Measurements from ENCODE around the gene TRIO. TPM values are rescaled to one million over a fixed set of nuclear protein-coding genes. Genes with fewer than 3 reads are reported as not detected.

The TRIO gene
- total and polyA plus RNA-seq, 2 of the 8 experiments (the other 6 are each of a cell fraction or from before 2014, with no cell fraction given), result 35.1 to 69.1 TPM

DNA sequence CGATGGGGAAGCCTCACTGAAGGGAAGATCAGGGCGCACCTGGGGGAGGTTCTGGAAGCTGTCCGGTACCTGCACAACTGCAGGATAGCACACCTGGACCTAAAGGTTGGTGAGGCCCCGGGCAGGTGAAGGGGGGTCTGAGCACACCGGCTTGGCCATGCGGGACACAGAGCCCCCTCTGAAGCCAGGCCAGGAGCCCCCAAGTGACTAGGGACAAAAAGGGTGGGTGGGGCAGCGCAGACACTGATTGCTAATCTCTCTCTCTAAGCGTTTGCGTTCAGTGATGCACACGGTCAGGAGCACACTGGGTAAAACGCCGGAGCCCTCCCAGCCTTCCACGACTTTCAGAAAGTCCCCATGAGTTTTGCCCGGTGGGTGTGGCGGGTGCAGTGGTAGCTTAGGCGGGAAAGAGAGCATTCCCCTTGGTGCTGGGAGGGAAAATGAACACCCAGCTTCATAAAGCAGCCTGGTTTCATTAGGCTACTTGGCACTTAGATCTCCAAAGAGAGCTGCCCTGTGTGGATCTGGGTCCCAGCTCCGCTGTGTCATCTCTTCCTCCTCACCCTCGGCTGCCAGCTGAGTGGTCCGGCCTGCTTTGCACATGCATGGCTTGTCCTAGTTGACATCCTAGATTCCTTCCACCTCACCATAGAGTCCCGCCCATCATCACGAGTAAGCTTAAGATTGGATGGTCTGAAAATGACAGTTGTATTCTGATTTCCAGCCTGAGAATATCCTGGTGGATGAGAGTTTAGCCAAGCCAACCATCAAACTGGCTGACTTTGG lies 364.2 kb downstream of the TRIO start:
- Histone ChIP-seq H4K91ac (replicated peaks; ENCODE audit: insufficient read length, low read length) (no peak overlapping the region), H3K79me1 (ENCODE audit: low read depth, low read length) (no peaks in the 10 kb centered on the region), H3K36me3 (ENCODE audit: control insufficient read depth in 2 of 4, insufficient read depth in 4 of 4, low read length in 3 of 4) (peaks cover 0 to 11% (median 5%) of the 10 kb centered on the region in 4 experiments; a peak in 6 of 8 replicates), H2AFZ (ENCODE audit: low read length) (no peak overlapping the region), H3K27me3 (replicated peaks in 1 of 4; ENCODE audit: control insufficient read depth in 3 of 4, extremely low read depth in 1 of 4, insufficient read depth in 3 of 4, low read length in 3 of 4) (no peaks in the 10 kb centered on the region), H3K23me2 (ENCODE audit: low read depth, low read length) (no peaks in the 10 kb centered on the region), H4K5ac (ENCODE audit: insufficient read length, low read depth, low read length) (no peak overlapping the region), H3K27ac (ENCODE audit: low read depth, low read length) (no peak overlapping the region), H2BK20ac (ENCODE audit: low read length) (no peak overlapping the region), H3K4me3 (ENCODE audit: extremely low read depth in 1 of 4, insufficient read depth in 2 of 4, low read depth in 3 of 4, low read length in 4 of 4) (no peak overlapping the region), H3K9ac (replicated peaks in 1 of 4; ENCODE audit: extremely low read depth in 1 of 4, low read depth in 3 of 4, low read length in 3 of 4) (no peak overlapping the region; a peak in 1 of 7 replicates), H3K56ac (replicated peaks; ENCODE audit: insufficient read length, low read depth, low read length) (no peak overlapping the region), H4K8ac (ENCODE audit: extremely low read depth, insufficient read depth, low read length) (no peak overlapping the region), H3K18ac (ENCODE audit: extremely low read depth, low read length) (no peak overlapping the region), H2BK5ac (ENCODE audit: low read depth, low read length) (no peak overlapping the region), H2BK120ac (replicated peaks; ENCODE audit: low read depth, low read length) (no peak overlapping the region), H3K14ac (ENCODE audit: insufficient read length) (no peak overlapping the region), H3K79me2 (ENCODE audit: control insufficient read depth in 1 of 2, insufficient read depth in 2 of 2, low read length in 2 of 2) (no peaks in the 10 kb centered on the region), H2BK15ac (ENCODE audit: low read length) (no peak overlapping the region), H2AK5ac (ENCODE audit: low read depth, low read length) (no peak overlapping the region), H4K20me1 (replicated peaks in 1 of 2; ENCODE audit: control insufficient read depth in 1 of 2, insufficient read depth in 2 of 2, low read length in 2 of 2) (peaks cover 0 to 1% of the 10 kb centered on the region in 2 experiments), H3K4me2 (ENCODE audit: insufficient read depth in 1 of 2, low read depth in 2 of 2, low read length in 2 of 2) (no peak overlapping the region), H3K4me1 (replicated peaks in 1 of 4; ENCODE audit: control insufficient read depth in 3 of 4, insufficient read depth in 4 of 4, low read length in 3 of 4) (no peaks in the 10 kb centered on the region; a peak in 1 of 7 replicates), H3K23ac (ENCODE audit: insufficient read length) (no peak overlapping the region), H2BK12ac (ENCODE audit: low read depth, low read length) (no peak overlapping the region), H3K4ac (replicated peaks; ENCODE audit: insufficient read length, low read depth, low read length) (no peak overlapping the region), H3K9me3 (ENCODE audit: insufficient read depth in 2 of 2, low read depth in 1 of 2, low read length in 1 of 2) (no peaks in the 10 kb centered on the region)
- FAIRE-seq (no peak), DNase-seq (ENCODE audit: low read depth in 1 of 2, low spot score in 2 of 2) (no peak)
- CTCF ChIA-PET (ENCODE audit: partially characterized antibody), result interaction anchor here (0.7 to 6.5 kb wide), 9 partner anchors 8 to 524 kb away, joined by 3 to 51 read pairs (median 4); no protein-coding TSS in a partner anchor
- 96% methylated on average over 21 of the region's 21 CpGs; no CpG with 5 or more reads in 1 of the 2 experiments for WGBS, 2 experiments (ENCODE audit: extremely low coverage in 1 of 2, insufficient coverage in 1 of 2, insufficient read length in 1 of 2, insufficient replicate concordance in 2 of 2, low coverage in 1 of 2, low lambda C conversion rate in 2 of 2, missing lambda C conversion rate in 1 of 2)
- POLR2A ChIA-PET (ENCODE audit: partially characterized antibody), result no interaction called here
- TF ChIP-seq CHD1 (IDR thresholded peaks at IDR 0.05; ENCODE audit: low read depth, low read length), result no peak
- TF ChIP-seq, protein P1, sequence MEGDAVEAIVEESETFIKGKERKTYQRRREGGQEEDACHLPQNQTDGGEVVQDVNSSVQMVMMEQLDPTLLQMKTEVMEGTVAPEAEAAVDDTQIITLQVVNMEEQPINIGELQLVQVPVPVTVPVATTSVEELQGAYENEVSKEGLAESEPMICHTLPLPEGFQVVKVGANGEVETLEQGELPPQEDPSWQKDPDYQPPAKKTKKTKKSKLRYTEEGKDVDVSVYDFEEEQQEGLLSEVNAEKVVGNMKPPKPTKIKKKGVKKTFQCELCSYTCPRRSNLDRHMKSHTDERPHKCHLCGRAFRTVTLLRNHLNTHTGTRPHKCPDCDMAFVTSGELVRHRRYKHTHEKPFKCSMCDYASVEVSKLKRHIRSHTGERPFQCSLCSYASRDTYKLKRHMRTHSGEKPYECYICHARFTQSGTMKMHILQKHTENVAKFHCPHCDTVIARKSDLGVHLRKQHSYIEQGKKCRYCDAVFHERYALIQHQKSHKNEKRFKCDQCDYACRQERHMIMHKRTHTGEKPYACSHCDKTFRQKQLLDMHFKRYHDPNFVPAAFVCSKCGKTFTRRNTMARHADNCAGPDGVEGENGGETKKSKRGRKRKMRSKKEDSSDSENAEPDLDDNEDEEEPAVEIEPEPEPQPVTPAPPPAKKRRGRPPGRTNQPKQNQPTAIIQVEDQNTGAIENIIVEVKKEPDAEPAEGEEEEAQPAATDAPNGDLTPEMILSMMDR (IDR thresholded peaks at IDR 0.05; ENCODE audit: control extremely low read depth in 1 of 3, insufficient read depth in 1 of 3, low read depth in 1 of 3, low read length in 3 of 3), result no peak
- TF ChIP-seq SP2 (IDR thresholded peaks at IDR 0.05; ENCODE audit: low read length), result no peak
- TF ChIP-seq RBBP5 (IDR thresholded peaks at IDR 0.05; ENCODE audit: borderline replicate concordance, low read depth, low read length), result no peak
- no peak for TF ChIP-seq NRF1 (IDR thresholded peaks at IDR 0.05; ENCODE audit: low read depth, low read length)
- TF ChIP-seq GTF2F1 (IDR thresholded peaks at IDR 0.05; ENCODE audit: borderline replicate concordance, low read depth, low read length), result no peak
- no peak for TF ChIP-seq CEBPB (IDR thresholded peaks at IDR 0.05; ENCODE audit: low read depth, low read length)
- TF ChIP-seq SP1 (IDR thresholded peaks at IDR 0.05; ENCODE audit: low read depth, low read length), result no peak
- TF ChIP-seq SP4 (IDR thresholded peaks at IDR 0.05; ENCODE audit: low read length), result no peak
